Skeletal muscle tissue (tissue), 4 donors: ENCODE data around the gene SPRY4. TPM values are rescaled to one million over a fixed set of nuclear protein-coding genes. Genes with fewer than 3 reads are reported as not detected.

Experiments
- H3K27ac ChIP-seq: one replicate; pipeline ENCODE4 v1.7.0; 2013; ENCODE audit warnings: mild to moderate bottlenecking, low read depth, low read length, inconsistent platforms
- H3K27me3 ChIP-seq, 3 donors: one replicate each; pipeline ENCODE4 v1.7.0; 2013; ENCODE audit warnings: low read length in 3 of 3; ENCODE audit not compliant: control insufficient read depth in 3 of 3, insufficient read depth in 3 of 3
- H3K36me3 ChIP-seq, 3 donors: one replicate each; pipeline ENCODE4 v1.7.0; 2013; ENCODE audit warnings: low read length in 3 of 3; ENCODE audit not compliant: control insufficient read depth in 3 of 3, insufficient read depth in 3 of 3
- H3K4me1 ChIP-seq, 3 donors: one replicate each; pipeline ENCODE4 v1.7.0; 2013; ENCODE audit warnings: low read length in 3 of 3, mild to moderate bottlenecking in 3 of 3; ENCODE audit not compliant: control insufficient read depth in 3 of 3, insufficient read depth in 3 of 3
- H3K4me3 ChIP-seq, 3 donors: one replicate each; pipeline ENCODE4 v1.7.0; 2013; ENCODE audit warnings: low read length in 3 of 3
- H3K9ac ChIP-seq, 3 donors: one replicate each; pipeline ENCODE4 v1.7.0; 2013; ENCODE audit warnings: low read length in 3 of 3, mild to moderate bottlenecking in 3 of 3, moderate library complexity in 2 of 3, low read depth in 1 of 3
- H3K9me3 ChIP-seq, 3 donors: one replicate each; pipeline ENCODE4 v1.7.0; 2013; ENCODE audit warnings: low read length in 3 of 3; ENCODE audit not compliant: control insufficient read depth in 3 of 3
- total RNA-seq: library from RNA; depleted of rRNA; stranded (reverse); fragments of >200 nt; gene quantifications from one replicate; pipeline ENCODE4 v1.2.3, GENCODE V29; 2014
- donor health status: Osteomylitis.

Gene SPRY4
- total RNA-seq, 1 donor from 2014 or later: 6.3 TPM

- peaks cover 22 to 52% (median 45%) of the 10 kb centered on the region in 3 donors for H3K27me3 ChIP-seq
- H3K4me3 ChIP-seq: peak overlapping the region; percentile 77 to 82 (median 80)
- peaks cover 32 to 48% (median 47%) of the 10 kb centered on the region in 3 donors for H3K4me1 ChIP-seq
- peaks cover 0 to 2% (median 0%) of the 10 kb centered on the region in 3 donors for H3K36me3 ChIP-seq
- H3K27ac ChIP-seq: peak overlapping the region; percentile 83
- no peaks in the 10 kb centered on the region for H3K9me3 ChIP-seq
- peak overlapping the region; percentile 69 to 78 (median 73) for H3K9ac ChIP-seq
Measured at GRCh38 chr5:142324136-142324870, 518 bp downstream of the SPRY4 start.

- no peaks in the 10 kb centered on the region for H3K9me3 ChIP-seq
- H3K27me3 ChIP-seq: peaks cover 26 to 50% (median 42%) of the 10 kb centered on the region in 3 donors
- peak overlapping the region; percentile 83 for H3K27ac ChIP-seq
- H3K9ac ChIP-seq: peak overlapping the region; percentile 30 to 78 (median 69)
- H3K4me3 ChIP-seq: peak overlapping the region; percentile 77 to 82 (median 80)
- H3K36me3 ChIP-seq: peaks cover 0 to 2% (median 0%) of the 10 kb centered on the region in 3 donors
- peaks cover 32 to 48% (median 47%) of the 10 kb centered on the region in 3 donors for H3K4me1 ChIP-seq
Measured at GRCh38 chr5:142323480-142324135, 1.2 kb downstream of the SPRY4 start.

- Histone ChIP-seq H3K9ac (peak overlapping the region in 2 of 3 donors; percentile 69 to 78), H3K27me3 (peaks cover 26 to 48% (median 42%) of the 10 kb centered on the region in 3 donors), H3K9me3 (no peaks in the 10 kb centered on the region), H3K4me3 (peak overlapping the region; percentile 77 to 82 (median 80)), H3K4me1 (peaks cover 32 to 48% (median 47%) of the 10 kb centered on the region in 3 donors), H3K27ac (peak overlapping the region; percentile 83), H3K36me3 (peaks cover 0 to 2% (median 0%) of the 10 kb centered on the region in 3 donors)
Measured at GRCh38 chr5:142322747-142323479, 1.9 kb downstream of the SPRY4 start.

GRCh38 chr5:142322403-142322746 is 2.4 kb downstream of the SPRY4 start:
- Histone ChIP-seq H3K27me3 (peaks cover 26 to 47% (median 39%) of the 10 kb centered on the region in 3 donors), H3K27ac (no peak overlapping the region), H3K36me3 (peaks cover 0 to 2% (median 0%) of the 10 kb centered on the region in 3 donors), H3K9me3 (no peaks in the 10 kb centered on the region), H3K4me3 (peak overlapping the region in 1 of 3 donors; percentile 70), H3K4me1 (peaks cover 38 to 51% (median 47%) of the 10 kb centered on the region in 3 donors), H3K9ac (no peak overlapping the region)

GRCh38 chr5:142320851-142321560 is 3.8 kb downstream of the SPRY4 start:
- Histone ChIP-seq H3K27me3 (peaks cover 26 to 48% (median 39%) of the 10 kb centered on the region in 3 donors), H3K4me1 (peaks cover 45 to 58% (median 50%) of the 10 kb centered on the region in 3 donors), H3K27ac (peak overlapping the region; percentile 45), H3K9ac (peak overlapping the region in 2 of 3 donors; percentile 6 to 16), H3K4me3 (peak overlapping the region in 2 of 3 donors; percentile 24 to 49), H3K9me3 (no peaks in the 10 kb centered on the region), H3K36me3 (peaks cover 0 to 2% (median 0%) of the 10 kb centered on the region in 3 donors)

- Histone ChIP-seq H3K9ac (peak overlapping the region in 1 of 3 donors; percentile 6), H3K27ac (peak overlapping the region; percentile 45), H3K4me1 (peaks cover 52 to 58% (median 53%) of the 10 kb centered on the region in 3 donors), H3K27me3 (peaks cover 26 to 55% (median 39%) of the 10 kb centered on the region in 3 donors), H3K36me3 (peaks cover 0 to 2% (median 0%) of the 10 kb centered on the region in 3 donors), H3K4me3 (peak overlapping the region in 1 of 3 donors; percentile 19), H3K9me3 (no peaks in the 10 kb centered on the region)
Measured at GRCh38 chr5:142320430-142320738, 4.4 kb downstream of the SPRY4 start.

- Histone ChIP-seq H3K4me3 (peak overlapping the region in 1 of 3 donors; percentile 19), H3K27ac (peak overlapping the region; percentile 45), H3K4me1 (peaks cover 49 to 55% (median 49%) of the 10 kb centered on the region in 3 donors), H3K9me3 (no peaks in the 10 kb centered on the region), H3K36me3 (peaks cover 0 to 2% (median 0%) of the 10 kb centered on the region in 3 donors), H3K9ac (no peak overlapping the region), H3K27me3 (peaks cover 27 to 55% (median 39%) of the 10 kb centered on the region in 3 donors)
Measured at GRCh38 chr5:142319560-142320429, 5.0 kb downstream of the SPRY4 start.

GRCh38 chr5:142319105-142319504 is 5.7 kb downstream of the SPRY4 start:
- H3K27me3 ChIP-seq: peaks cover 32 to 54% (median 36%) of the 10 kb centered on the region in 3 donors
- peak overlapping the region in 1 of 3 donors; percentile 16 for H3K4me3 ChIP-seq
- H3K27ac ChIP-seq: peak overlapping the region; percentile 1
- peaks cover 0 to 4% (median 0%) of the 10 kb centered on the region in 3 donors for H3K36me3 ChIP-seq
- H3K9me3 ChIP-seq: no peaks in the 10 kb centered on the region
- H3K4me1 ChIP-seq: peaks cover 47 to 55% (median 49%) of the 10 kb centered on the region in 3 donors
- no peak overlapping the region for H3K9ac ChIP-seq
